CD4-positive, alpha-beta T cell treated with Interferon gamma for 1 hour (primary cell): ENCODE data around the gene THOC2.
"Not testable (repeated sequence)": the region's sequence is repeated elsewhere in the genome, so short reads cannot be mapped to it uniquely, and the experiment has no call there.

ENCODE experiments used
- DNase-seq: peaks from one replicate; pipeline ENCODE4 v3.0.0-alpha.2; 2020

THOC2 gene, protein sequence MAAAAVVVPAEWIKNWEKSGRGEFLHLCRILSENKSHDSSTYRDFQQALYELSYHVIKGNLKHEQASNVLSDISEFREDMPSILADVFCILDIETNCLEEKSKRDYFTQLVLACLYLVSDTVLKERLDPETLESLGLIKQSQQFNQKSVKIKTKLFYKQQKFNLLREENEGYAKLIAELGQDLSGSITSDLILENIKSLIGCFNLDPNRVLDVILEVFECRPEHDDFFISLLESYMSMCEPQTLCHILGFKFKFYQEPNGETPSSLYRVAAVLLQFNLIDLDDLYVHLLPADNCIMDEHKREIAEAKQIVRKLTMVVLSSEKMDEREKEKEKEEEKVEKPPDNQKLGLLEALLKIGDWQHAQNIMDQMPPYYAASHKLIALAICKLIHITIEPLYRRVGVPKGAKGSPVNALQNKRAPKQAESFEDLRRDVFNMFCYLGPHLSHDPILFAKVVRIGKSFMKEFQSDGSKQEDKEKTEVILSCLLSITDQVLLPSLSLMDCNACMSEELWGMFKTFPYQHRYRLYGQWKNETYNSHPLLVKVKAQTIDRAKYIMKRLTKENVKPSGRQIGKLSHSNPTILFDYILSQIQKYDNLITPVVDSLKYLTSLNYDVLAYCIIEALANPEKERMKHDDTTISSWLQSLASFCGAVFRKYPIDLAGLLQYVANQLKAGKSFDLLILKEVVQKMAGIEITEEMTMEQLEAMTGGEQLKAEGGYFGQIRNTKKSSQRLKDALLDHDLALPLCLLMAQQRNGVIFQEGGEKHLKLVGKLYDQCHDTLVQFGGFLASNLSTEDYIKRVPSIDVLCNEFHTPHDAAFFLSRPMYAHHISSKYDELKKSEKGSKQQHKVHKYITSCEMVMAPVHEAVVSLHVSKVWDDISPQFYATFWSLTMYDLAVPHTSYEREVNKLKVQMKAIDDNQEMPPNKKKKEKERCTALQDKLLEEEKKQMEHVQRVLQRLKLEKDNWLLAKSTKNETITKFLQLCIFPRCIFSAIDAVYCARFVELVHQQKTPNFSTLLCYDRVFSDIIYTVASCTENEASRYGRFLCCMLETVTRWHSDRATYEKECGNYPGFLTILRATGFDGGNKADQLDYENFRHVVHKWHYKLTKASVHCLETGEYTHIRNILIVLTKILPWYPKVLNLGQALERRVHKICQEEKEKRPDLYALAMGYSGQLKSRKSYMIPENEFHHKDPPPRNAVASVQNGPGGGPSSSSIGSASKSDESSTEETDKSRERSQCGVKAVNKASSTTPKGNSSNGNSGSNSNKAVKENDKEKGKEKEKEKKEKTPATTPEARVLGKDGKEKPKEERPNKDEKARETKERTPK (N-terminal part only)

DNA sequence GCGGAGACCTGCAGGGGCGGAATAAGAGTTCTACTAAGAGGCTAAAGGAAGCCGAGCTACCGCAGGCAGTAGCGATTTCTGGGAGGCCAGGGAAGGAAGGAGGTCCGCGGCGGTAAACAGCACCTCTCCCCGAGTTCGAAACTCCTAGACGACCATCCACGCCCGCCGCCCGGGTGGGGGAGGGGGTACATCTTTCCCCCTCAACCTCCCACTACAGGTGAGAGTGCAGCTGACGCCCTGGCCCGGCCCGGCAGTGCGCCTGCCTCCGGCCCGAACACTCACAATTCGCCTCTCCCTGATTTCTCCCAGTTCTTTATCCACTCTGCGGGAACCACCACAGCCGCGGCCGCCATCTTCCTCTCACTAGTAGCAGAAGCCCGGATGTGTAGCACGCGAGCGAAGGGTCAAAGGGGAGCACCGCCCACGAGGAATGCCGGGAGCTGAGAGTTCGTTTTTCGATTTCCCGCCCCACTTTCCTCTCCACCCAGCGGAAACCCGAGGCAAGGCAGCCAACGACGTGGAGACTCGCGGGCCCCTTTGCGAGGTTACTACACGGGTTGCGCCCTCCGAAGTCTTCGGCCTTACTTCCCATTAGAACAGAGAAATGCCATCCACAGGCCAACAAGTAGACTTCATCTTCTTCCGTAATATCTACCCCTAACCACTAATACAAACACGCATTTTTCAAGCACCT, at the start of gene THOC2:
THOC2 (minus strand) TSS at position 383 of the 694 bp plus-strand sequence; CDS start at position 353, 30 bp downstream.
- DNase-seq, result peak; percentile 77

DNA sequence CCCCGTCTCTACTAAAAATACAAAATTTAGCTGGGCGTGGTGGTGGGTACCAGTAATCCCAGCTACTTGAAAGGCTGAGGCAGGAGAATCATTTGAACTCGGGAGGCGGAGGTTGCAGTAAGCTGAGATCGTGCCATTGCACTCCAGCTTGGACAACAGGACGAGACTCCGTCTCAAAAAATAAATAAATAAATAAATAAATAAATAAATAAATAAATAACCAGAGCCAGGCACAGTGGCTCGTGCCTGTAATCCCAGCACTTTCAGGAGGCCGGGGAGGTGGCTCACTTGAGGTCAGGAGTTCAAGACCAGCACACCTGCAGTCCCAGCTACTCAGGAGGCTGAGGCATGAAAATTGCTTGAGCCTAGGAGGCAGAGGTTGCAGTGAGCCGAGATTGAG, 48.9 kb upstream of the THOC2 start:
- DNase-seq, result not testable (repeated sequence)

- DNase-seq, result no peak
Measured at GRCh38 chrX:123779908-123780396, 47.1 kb upstream of the THOC2 start.

DNA sequence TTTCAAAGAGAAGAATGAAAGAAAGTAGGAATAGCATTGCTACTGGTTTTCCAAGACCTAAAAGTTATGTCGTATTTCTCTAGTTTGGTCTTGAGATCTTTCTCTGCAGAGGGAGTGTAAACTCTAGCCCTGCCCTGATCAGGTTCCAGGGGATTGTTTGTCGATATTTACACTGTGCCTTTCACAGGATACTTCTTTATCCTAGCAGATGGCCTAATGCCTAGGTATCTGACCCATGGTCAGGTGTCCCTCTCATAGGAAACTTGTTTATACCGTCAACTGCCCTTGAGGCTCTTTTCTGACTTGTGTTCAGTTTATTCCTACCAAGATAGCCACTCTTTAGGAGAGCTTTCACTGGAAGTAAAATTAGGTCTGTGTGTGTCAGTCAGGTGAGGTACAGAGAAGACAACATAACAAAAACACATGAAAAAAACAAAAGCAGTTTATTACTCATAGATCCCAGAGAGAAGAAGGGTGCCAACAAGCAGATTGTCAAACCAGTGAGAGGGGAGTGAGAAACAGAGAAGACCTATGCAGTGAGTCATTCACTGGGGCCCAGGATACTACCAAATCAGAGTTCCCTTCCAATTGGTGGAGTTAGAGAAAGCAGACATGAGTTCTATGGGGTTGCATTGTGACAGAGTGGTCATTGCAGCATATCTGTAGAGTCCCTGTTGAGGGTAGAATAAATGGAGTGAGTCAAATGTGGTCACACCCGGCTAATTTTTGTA, 40.6 kb upstream of the THOC2 start:
- no peak for DNase-seq

GRCh38 chrX:123771449-123772064, 38.7 kb upstream of the THOC2 start:
- no peak for DNase-seq

DNA sequence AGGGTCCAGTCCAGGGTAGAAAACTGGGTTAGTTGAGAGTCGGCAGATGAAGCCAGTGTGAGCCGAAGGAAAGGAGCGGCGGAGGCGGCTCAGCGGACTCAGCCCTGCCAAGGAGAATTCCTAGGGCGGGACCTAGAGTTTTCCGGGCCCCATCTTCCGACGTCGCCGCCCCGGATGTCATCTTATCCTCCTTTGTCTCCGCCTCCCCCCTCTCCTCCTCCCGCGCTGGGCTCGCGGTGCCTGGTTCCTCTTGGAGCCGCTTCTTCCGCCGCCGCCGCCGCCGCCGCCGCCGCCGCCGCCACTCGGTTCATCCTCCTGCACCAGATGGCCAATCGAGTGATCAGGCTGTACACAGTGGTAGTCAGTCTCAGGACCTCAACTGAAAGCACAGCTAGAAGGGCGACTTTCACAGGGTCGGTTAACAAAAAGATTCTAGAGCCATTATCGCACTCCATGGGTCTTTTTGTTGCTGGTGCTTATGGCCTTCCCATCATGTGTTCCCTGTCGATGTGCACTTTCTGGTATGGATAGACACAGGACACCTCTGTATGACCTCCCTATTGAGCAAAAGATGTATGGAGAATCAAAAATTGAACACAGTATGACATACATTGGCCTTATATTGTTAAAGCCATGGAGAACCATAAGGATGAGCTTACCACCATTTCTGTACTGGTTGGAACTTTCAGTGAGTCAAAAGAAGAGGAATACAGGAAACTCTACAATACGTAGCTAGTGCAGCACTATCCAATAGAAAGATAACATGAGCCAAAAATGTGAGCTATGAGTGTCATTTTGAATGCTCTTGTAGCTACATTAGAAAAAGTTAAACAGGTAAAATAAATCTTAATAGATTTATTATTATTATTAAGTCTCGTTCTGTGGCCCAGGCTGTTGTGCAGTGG, 32.4 kb upstream of the THOC2 start:
- DNase-seq, result peak; percentile 35

DNA sequence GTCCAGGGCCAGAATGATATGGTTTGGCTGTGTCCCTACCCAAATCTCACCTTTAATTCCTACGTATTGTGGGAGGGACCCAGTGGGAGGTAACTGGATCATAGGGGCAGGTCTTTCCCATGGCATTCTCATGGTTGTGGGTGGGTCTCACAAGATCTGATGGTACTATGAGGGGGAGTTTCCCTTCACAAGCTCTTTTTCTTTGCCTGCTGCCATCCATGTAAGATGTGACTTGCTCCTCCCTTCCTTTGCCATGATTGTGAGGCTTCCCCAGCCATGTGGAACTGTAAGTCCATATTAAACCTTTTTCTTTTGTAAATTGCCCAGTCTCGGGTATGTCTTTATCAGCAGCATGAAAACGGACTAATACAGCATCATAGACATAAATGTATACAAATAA, 27.0 kb upstream of the THOC2 start:
- DNase-seq, result not testable (repeated sequence)

- not testable (repeated sequence) for DNase-seq
Measured at GRCh38 chrX:123757794-123758193, 24.9 kb upstream of the THOC2 start.

DNA sequence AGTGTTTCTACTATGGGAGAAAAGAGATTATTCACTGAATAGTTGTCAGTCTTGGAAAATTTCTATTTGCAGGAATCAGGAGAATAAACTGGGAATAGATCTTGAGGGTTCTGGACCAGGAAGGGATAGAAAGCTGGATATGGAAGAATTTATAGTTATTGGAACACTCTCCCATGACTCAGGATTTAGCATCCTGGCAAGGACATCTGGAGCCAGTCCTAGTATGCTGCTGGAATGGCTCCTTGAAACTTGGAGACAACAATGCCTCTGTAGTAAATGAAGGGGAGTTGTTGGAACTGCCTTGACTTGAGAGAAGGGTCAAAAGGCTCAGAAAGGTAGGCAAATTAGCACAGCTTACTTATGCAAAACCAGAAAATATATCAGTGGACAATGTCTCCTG, 23.5 kb upstream of the THOC2 start:
- no peak for DNase-seq

- DNase-seq, result no peak
Measured at GRCh38 chrX:123755107-123755506, 22.3 kb upstream of the THOC2 start.

GRCh38 chrX:123753656-123754350, 21.0 kb upstream of the THOC2 start:
- no peak for DNase-seq

GRCh38 chrX:123749643-123750042, 16.8 kb upstream of the THOC2 start:
- DNase-seq, result no peak

- DNase-seq, result no peak
Measured at GRCh38 chrX:123745511-123745910, 12.7 kb upstream of the THOC2 start.

DNA sequence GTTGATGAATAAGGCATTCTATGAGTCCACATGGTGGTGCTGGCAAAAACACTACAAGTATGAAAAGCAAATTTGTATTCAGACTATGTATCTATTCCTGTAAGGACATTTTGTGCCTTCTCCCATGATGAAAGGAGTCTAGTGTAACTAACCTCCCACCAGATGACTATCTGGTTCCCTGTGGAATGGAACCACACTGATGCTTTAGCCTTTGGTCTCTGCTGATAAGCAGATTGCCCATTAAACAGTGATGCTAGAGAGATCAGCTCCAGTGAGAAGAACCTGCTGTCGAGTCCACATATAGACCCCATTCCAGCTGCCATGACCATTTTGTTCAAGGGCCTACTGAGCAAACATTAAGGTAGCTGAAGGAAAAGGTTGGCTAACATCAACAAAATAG, 10.5 kb upstream of the THOC2 start:
- DNase-seq, result no peak

GRCh38 chrX:123742440-123742839, 9.6 kb upstream of the THOC2 start:
- DNase-seq, result no peak

GRCh38 chrX:123740536-123740935, 7.7 kb upstream of the THOC2 start:
- DNase-seq, result no peak

- DNase-seq, result no peak
Measured at GRCh38 chrX:123740006-123740405, 7.2 kb upstream of the THOC2 start.

DNA sequence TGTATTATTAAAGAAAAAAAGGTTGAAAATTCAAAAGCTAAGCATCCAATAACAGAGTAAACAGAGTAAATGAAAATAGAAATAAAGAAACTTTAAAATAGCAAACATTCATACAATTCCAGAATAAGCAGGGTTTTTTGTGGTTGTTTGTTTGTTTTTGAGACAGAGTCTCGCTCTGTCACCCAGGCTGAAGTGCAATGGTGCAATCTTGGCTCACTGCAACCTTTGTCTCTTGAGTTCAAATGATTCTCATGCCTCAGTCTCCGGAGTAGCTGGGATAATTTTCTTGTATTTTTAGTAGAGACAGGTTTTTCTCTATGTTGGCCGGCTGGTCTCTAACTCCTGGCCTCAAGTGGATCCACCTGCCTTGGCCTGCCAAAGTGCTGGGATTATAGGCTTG, 6.6 kb upstream of the THOC2 start:
- DNase-seq, result no peak

GRCh38 chrX:123738378-123738940, 5.6 kb upstream of the THOC2 start:
- DNase-seq, result no peak
